Activated T-helper 1 cell treated with Interleukin-2 at 50 U/mL for 16 hours (primary cell): ENCODE results near the gene PNO1.
A peak's percentile ranks its signal among the peaks of the same experiment; 100 is the strongest.
"Not testable (repeated sequence)": the region's sequence is repeated elsewhere in the genome, so short reads cannot be mapped to it uniquely, and the experiment has no call there.

Source experiments
- DNase-seq: peaks from one replicate; pipeline ENCODE4 v3.0.0-alpha.2; 2020; ENCODE audit warnings: low read depth

PNO1 gene

DNA sequence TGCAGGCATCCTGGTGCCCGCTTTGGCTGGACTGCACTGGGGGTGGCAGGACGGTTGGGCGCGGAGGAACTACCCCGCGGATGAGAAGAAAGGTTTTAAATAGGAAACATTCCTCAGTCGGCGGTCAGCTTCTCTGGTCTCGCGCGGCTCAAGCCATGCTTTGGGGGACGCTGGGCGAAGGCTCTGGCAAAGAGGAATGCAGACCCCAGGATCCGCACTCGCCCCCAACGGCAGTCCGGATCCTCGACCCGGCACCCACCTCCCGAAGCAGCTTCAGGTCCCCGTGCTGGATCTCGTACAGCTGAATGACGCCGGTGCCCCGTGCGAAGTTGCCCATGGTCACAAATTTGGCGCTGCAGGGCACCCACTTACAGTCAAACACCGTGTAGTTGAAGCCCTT, 686 bp upstream of the PNO1 start:
- DNase-seq: no peak

DNA sequence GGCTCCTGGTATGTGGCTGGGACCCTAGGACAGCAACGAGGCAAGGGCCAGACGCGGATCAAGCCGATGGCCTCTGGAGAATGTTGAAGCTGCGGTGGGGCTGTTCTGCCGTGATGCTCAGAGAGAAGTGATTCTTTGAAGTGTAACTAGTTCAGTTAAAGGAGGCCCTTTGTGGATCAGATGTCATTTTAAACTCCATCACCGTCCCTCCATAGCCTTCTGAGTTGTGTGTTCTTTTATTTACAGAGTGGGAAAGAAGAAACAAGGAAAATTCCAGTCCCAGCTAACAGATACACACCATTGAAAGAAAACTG, 403 bp downstream of the PNO1 start:
- no peak for DNase-seq

DNA sequence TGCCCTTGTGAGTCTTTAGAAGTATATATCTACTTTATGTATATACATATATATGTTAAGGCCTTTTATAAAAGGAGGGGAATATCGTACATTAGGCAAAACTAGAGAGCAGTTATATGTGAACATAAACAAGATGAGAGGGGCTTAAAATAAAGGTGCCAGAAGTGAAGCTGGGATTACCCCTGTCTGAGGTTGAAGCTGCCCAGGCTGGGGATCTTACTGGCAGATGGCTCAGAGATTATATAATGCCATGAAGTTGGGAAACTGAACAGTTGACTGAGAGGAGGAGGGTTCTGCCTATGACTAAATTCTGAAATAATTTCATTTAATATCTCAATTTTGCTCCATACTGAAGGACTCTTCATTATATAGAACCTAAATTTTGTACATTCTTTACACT, 6.0 kb downstream of the PNO1 start:
- DNase-seq: no peak

DNA sequence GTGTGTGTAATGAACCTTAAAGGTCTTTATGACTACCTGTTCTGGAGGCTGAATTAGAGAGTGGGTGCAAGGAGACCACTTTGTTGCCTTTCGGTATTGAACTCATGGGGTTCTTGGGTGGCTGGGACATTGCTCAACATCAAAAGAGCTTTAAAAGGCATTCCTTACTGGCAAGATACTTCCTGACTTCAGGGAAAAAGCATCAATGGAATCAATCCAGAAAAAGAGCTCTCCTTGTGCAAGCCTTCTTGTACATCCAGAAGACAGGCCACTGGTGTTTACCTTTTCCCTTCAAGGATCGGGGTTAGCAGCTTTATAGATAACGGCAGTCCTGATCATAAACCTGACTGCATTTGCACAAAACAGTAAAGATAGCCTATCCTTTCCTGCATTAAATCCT, 9.5 kb downstream of the PNO1 start:
- no peak for DNase-seq

DNA sequence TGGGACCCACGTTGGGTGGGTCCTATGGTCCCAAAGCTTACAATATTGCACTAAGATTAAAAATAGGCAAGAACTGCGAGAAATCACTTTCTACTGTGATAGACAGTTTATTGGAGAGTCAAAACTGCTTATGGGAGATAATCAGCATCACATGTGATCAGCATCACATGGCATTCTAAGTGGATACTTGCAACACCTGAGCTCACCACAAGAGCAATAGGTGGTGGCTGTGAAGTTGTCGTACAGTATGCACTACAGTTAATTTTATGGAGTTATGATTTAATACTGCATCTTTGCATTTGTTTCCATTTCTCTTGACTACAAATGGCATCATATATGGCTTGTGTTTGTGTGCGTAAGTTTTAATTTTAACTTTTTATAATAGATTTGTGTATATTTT, 11.6 kb downstream of the PNO1 start:
- no peak for DNase-seq

DNA sequence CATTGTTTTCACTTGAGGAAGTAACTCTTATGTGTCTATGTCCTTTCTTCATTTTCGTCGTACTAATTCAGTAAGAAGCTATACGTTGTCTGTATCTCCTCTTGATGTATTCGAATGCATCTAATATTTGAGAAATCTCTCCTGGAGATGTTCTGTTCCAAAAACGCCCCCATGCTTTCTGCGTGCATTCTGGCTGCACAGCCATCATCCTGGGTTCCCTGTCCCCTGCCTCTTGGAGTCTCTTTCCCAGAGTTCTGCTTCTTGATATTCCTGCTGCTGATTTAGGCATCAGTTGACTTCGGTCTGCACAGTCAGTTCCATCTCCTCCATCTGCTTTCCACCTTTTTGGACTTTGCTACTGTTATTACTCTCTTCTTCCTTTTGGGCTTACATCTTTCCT, 13.5 kb downstream of the PNO1 start:
- no peak for DNase-seq

DNA sequence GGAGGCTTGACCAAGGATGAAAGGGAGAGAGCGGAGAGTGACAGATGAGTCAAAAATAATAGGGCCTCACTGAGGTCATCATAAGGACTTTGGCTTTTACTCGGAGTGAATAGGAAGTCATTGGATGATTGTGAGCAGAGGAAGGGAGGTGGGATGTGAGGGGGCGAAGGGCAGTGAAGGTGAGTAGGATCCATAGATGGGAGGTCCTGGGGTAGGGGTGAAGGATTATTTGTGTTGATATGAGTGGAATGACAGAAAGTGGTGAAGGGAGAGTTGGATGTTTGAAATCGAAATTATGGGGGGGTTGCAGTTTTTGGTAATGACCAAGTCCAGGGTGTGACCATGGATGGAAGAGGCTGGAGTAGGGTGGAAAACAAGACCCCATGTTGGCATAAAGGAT, 14.0 kb downstream of the PNO1 start:
- no peak for DNase-seq

DNA sequence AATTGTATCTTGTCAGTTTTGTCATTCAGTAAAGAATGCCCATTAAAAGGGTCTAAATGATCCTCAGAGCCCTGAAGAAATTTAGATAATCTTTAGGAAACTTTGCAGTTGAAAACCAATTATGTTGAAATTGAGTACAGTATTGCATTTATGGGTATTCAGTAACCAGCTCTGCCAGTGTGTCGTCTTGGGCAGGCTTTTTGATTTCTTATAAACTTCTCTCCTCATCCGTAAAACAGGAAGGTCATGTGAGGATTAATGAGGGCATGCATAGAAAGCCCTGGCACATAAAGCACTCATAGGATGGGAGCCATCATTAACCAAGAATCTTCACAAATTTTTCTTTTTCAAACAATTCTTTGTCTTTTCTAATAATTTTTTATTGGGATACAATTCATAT, 14.8 kb downstream of the PNO1 start:
- no peak for DNase-seq

DNA sequence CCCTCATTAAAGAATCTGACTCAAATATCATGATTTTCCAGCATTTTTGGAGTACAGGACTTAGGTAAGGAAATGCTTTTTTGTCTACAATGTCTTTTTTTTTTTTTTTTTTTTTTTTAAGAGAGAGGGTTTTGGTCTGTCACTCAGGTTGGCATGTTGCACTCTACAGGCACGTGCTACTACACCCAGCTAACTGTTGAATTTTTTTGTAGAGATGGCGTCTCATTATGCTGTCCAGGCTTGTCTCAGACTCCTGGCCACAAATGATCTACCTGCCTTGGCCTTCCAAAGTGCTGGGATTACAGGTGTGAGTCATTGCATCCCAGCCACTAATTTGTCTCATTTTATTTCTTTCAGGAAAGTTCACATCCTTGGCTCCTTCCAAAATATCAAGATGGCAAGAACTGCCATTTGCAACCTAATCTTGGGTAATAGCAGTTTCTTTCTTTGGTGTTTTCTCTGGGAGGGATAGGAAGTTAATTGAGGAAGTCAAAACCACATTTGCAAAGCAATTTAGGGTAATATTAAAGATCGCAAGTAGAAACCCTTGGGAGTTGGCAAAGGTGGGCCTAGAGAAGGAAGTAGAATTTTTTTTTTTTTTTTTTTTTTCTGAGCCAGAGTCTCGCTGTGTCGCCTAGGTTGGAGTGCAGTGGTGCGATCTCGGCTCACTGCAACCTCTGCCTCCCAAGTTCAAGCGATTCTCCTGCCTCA, 15.5 kb downstream of the PNO1 start:
- DNase-seq: no peak

DNA sequence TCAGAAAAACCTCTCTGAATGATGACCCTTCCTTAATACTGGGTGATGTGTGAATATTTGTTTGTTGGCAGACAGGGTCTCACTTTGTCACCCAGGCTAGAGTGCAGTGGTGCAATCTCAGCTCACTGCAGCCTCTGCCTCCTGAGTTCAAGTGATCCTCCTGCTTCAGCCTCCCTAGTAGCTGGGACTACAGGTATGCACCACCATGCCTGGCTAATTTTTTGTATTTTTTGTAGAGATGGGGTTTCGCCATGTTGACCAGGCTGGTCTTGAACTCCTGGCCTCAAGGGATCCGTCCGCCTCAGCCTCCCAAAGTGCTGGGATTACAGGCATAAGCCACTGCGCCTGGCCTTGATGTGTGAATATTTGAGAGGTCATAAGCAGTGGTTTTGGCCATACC, 17.5 kb downstream of the PNO1 start:
- DNase-seq: not testable (repeated sequence)

DNA sequence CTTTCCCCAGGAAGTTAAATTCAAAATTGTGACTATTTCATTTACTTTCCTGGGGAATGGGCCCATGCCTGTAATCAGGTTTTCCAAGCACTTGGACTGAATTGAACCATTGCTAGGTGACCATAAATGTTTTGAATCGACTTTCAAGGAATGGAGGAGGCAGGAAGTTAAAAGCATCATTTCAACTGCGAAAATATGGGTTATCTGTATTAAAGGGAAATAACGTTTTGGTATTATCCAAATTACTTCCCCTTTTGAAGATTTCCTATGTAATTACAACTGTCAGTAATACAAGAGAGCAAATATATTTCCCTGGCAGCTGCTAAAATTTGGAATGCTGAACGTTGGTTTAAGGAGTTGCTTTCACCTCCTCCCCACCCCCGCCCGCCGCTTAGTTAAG, 19.0 kb downstream of the PNO1 start:
- no peak for DNase-seq

DNA sequence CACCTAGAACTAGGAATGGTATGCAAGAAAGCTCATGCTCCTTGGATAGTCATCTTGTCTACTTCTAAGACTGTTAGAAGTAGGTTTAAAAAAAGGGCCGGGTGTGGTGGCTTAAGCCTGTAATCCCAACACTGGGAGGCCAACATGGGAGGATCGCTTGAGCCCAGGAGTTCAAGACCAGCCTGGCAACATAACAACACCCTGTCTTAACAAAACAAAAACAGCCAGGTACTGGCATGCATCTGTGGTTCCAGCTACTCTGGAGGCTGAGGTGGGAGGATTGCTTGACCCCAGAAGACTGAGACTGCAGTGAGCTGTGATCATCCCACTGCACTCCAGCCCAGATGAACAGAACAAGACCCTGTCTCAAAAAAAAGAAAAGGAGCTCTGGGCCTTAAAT, 19.9 kb downstream of the PNO1 start:
- DNase-seq: no peak

DNA sequence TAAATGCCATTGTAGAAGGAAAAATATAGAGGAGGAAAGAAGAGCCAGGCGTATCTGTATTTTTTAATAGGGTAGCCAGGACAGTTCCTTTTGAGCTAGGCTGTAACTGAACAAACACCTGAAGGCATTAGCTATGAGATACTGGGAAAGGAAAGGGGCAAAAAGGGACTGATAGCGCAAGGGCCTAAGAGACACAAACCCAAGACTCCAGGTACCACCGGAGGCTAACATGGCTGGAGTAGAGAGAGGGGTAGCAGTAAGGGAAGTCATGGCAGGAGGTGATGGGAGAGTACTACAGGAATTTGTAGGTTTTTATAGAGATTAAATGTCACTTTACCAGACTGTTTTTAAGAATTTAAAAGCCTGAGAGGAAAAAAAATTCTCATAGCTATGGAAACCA, 20.7 kb downstream of the PNO1 start:
- no peak for DNase-seq

DNA sequence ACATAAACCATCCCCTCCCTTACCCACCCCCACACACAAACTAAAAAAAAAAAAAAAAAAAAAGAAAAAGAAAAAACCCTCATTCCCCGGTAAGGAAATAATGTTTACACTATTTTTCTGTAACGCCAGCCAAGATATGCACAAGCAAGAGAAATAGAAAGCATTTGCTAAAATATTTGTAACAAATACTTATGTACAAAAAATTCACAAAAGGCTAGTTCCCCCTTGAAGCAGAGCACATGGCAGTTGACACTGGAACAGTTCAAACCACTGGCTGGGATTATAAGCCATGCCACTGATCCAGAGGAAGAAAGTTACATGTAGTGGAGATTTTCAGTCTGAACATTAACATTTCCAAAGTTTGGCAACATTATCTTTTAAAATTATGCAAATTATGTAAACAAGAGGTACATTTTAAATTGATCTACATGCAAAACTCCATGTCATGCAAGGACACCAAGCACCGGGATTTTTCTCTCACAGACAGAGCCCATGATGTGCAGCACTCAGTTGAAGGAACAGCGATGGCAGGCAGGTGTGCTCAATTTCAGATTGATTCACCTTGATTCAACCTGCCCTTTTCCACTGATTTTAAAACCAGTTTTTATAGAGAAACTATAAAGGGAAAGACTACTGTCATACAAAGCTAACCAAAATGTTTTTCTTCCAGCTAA, 21.4 kb downstream of the PNO1 start:
- no peak for DNase-seq

DNA sequence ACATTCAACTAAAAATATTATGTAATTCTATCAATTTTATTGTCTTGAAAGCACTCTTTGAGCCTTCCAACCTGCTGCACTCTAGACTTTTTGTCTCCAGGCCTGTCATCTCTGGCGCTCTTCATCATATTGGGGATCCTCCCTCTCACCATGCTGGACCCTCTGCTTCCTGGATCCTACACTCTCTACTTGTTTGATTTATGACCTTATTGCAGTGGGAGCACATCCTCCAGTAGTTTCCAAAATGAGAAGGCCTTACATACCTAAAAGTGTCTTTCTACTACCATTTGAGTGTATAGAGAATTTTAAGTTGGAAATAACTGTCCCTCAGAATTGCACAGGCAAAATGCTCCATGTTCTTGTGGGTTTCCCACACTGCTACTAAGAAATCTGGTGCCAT, 25.2 kb downstream of the PNO1 start:
- no peak for DNase-seq

DNA sequence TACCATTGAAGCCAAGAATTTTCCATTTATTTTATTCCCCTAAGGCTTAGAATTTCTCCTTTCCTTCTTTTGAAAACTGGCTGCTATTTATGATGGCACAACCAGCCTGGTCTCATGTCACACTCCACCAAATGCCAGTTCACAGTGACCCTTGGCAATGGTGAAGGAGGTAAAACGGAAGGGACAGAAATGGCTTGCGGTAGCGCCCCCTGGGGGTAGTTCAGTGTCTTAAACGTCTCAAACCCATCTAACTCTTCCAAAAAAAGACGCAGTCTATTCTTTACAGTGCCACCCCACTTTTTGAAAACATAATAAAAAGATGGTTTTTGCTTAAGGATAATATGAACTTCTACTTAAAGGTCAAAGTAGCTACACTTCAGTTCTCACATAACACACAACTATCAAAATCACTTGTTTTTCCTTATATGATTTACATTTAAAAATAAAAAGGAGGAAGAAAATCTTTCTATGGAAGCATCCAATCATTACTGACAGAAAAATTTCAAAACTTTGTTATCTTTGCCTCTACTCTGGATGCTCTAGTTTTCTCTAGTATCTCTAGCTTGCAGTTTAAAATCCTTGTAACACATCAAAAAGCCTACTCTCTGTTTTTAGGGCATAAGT, 28.0 kb downstream of the PNO1 start:
- DNase-seq: peak; percentile 10

DNA sequence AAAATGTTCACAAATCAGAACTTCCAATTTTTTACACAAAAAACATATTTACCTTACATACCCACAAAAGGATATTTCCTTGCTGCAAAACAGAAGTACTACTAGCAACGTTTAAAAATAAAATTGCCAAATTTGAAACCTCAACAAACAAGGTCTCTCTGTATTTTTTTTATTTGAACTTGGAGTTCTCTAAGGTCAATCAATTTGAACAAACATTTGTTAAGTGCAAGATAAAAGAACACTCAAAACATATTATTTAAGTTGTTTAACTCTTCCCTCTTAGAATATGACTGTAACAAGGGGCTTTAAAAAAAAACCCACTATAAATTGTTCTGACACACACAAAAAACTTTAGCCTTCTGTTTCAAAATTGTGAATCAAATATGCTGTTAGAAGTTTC, 29.6 kb downstream of the PNO1 start:
- no peak for DNase-seq

DNA sequence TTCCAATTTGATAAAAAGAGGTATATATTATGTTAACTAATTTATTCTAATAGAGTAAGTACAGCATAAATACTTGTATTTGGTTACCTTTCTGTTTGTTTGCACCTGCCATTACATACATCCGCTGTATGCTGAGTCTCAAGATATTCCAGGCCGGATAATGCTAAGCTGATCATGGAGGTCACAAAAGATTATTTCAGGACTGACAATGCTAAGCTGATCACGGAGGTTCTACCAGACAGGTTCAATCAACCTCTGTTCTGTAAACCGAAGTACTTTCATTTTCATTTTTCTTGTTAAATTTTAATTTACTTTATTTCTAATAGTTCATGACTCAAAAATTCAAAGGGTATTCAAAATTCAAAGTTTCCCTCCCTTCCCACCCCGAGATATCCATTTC, 31.1 kb downstream of the PNO1 start:
- no peak for DNase-seq

DNA sequence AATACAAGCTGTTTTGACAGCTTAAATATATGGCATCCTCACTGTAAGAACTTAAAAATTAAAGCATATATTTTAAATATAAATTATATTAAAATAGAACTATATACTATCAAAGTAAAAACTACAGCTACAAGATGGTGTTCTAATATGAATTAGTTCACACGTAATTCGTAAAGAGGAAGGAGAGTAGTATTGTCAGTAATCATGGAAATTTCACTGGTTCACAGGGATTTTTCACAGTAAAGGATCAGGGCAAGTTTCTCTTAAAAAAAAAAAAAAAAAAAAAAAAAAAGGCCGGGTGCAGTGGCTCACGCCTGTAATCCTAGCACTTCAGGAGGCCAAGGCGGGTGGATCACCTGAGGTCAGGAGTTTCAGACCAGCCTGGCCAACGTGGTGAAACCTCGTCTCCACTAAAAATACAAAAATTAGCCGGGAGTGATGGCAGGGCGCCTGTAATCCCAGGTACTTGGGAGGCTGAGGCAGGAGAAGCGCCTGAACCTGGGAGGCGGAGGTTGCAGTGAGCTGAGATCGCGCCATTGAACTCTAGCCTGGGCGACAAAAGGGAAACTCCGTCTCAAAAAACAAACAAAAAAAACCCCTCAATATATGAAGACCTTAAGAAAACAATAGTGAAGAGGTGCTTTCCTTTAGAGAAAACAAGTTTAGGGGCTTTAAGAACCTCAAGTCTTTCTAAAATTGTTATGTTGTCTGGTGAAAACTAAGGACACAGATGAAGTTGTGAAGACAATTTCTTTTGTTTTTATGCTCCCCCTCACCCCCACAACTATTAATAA, 32.5 kb downstream of the PNO1 start:
- no peak for DNase-seq

DNA sequence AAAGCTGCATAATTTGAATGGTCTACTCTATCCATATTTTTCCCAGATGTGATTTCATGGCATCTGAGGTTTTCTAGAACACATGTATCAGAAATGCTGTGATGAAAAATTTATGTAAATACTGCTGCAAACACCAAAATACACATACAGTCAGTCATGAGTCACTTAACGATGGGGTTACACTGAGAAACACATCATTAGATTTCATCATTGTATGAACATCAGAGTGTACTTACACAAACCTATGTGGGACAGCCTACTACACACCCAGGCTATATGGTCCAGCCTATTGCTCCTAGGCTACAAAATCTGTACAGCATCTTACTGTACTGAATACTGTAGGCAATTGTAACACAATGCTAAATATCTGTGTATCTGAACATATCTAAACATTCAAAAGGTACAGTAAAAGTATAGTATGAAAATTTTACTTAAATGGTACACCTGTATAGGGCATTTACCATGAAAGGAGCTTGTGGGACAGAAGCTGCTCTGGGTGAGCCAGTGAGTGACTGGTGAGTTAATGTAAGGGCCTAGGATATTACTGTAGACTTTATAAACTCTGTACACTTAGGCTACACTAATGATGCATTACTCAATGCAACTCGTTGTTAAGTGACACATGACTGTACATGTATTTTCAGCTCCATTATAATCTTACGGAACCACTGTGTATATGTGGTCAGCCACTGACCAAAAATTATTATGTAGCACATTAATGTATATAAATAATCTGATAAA, 33.5 kb downstream of the PNO1 start:
- no peak for DNase-seq

DNA sequence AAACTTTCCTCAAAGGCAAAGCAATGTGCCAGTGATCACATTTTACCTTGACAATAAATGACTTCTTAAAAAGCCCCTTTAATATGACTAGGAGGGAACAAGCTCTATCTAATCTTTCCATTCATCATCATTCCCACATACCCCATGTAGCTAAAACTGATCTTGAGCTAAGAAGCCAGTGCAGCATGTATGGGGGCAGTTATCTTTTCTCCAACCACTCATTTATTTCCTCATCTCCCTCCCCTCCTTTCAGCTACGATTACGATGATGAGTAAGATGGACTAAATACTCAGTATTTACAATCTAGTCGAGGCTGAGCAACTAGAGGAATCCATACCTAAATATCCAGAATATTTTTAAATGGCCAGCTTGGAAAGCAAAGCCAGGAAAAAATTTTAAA, 35.5 kb downstream of the PNO1 start:
- DNase-seq: no peak

DNA sequence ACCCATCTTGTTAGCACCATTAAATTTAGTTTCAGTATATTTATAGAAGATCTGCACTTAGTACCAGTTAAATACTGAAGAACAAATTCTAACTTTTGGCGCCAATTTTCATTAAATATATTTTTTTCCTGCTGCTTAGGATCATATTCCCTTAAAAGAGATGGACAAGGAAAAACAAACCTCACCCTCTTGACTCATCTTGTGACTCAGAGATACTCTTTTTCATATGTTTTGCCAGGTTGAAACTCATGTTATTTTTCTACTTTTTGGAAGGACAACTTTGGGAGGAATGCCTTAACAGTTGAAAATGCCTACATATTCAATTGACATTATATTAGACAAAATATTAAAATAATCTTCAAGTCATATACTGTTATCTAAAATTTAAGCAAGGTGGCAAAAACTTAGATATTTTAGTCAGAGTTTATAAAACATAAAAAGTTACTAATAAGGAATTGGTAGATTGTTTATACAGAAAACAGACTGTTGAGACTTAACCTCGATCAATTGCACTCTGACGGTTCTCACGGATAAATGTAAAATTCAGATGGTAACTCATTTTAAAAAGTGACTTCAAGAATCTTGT, 36.2 kb downstream of the PNO1 start:
- no peak for DNase-seq
